Measurements from ENCODE around the gene SCOC. TPM values are rescaled to one million over a fixed set of nuclear protein-coding genes. Genes with fewer than 3 reads are reported as not detected.

Gene SCOC
- polyA plus RNA-seq, 3 donors, result 35.1 to 59.3 (median 38.2) TPM

DNA sequence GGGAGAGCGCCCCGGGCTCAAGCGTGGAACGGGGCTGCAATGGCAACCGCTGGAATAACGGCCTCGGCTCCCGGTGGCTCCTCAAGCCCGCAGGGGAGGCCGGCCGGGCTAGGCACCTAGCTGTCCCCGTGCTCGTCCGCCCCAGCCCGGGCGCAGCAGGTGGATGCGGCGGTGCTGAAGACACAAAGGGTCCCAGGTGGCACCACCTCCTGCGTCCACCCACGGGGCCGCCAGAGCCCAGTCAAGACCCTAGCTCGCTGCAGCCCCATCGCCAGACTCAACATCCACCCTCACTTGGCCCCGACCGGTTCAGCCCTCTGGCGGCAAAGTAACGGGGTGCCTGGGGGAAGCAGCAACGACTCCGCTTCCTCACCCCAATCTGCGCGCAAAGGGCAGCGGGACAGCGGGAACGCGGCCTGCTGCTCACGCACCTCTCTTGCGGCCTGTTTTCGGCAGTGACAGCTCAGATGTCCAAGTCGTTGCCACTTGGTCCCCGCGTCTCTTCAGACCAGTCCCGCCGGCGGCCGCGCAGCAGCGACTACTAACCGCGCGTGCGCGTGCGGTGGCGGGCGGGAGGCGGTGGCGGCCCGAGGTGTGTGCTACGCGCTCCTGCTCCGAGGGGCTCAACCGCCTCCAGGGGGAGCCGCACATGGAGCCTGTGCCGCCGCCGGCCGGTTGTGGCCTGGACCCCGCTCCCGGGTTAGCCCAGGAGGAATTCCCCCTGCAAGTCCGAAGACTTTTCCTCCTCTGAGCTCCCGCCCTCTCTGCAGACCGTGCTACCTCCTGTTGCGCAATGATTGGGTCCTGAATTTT, 53.9 kb downstream of the SCOC start, which contains the start of gene CLGN:
Gene CLGN (minus strand): TSS at position 543 of the 813 bp plus-strand sequence. CDS start 14,570 bp downstream, outside the sequence.
- H3K27ac ChIP-seq (ENCODE audit: low read depth, low read length), result no peak within 1 kb of the TSS
- 1% methylated on average over 72 to 73 of the region's 73 CpGs for WGBS, 3 donors

DNA sequence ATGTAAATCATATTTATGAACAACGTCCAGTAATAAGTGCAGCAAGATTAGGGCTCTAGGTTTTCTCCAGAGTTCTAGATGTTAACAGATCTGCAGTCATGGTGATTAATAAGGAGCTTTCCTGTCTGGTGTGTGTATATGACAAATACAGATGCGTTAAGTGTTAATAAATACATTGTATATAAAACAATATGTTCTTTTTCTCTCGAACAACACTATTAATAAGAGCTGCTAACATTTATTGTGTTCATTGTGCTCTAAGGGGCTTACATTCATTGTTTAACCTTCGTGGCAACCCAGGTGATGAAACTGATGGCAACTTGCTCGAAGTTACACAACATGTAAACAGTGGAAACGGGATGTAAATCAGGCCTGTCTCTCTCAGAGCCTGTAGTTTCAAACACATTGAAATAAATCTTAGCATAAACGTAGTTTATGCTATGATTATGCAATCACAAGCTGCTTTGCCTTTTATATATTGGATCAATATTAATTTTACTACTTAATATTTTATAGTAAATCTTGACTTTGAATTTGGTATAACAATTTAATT, 54.5 kb downstream of the SCOC start:
- no peak overlapping the region for H3K27ac ChIP-seq (ENCODE audit: low read depth, low read length)
- WGBS, 3 donors, result 29 to 43% (median 36%) methylated on average over 7 of the region's 7 CpGs

Other genes starting within 250 kb of the SCOC start
- 1 to 10 TPM; 2.8 to 3.2 (median 3.1) TPM for gene MAML3, start 219.5 kb upstream of the SCOC start, polyA plus RNA-seq
- under 1 TPM; 0.10 to 0.93 (median 0.11) TPM for gene CLGN, start 54.0 kb downstream of the SCOC start, polyA plus RNA-seq
- gene MGAT4D, start 124.6 kb downstream of the SCOC start, polyA plus RNA-seq, result not detected
- 1 to 10 TPM; 4.9 to 7.1 (median 5.2) TPM for gene ELMOD2, start 150.5 kb downstream of the SCOC start, polyA plus RNA-seq
- gene UCP1, start 195.3 kb downstream of the SCOC start, polyA plus RNA-seq, result 1 to 10 TPM in 2 of 3 donors, under 1 TPM in 1; 0.56 to 5.1 (median 1.8) TPM